ENCODE data around the gene TIAM1.

The TIAM1 gene

DNA sequence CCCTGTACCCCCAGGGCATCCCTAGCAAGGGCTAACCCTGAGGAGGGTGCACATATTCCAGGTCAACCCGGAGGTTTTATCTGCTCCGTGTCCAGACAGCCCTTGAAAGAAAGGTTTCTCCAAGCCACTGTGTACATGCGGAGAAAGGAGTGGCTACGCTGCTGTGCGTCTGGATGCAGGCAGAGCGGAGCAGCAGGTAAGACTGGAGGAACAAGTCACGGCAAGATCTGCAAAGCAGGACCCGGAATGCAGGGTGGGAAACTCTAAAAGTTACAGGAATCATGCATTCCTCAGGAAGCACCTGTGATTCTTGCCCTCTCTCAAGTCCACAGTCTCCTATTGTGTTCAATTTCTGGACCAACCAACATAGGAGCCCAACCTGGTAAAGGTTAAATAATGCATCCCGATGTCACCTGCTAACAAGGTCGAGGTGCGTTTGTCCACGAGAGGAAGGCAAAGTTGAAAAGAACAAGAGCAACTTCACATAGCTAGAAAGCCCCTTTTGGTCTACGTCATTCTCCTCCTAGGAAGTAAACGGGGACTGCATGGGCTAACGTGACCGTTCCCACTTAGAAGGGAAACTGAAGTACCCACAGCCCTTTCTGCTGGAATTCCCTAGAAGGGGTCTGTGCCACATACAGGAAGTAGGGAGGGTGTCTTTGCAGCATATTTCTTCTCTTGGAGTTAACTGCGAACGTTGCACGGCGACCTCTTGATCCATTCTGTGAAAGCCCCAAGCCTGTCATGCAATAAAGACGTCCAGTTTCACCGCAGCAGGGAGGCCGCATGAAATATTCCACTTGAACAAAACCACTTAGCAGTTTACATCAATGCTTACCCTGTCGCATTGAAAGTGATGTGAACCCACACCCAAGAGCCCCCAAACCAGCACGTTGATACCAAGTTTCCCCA lies 5.8 kb downstream of the TIAM1 start:
- no peak overlapping the region for H3K14ac ChIP-seq (ENCODE audit: low read length)
- H2AFZ ChIP-seq (ENCODE audit: low read length) = no peak overlapping the region
- no peak overlapping the region for H2AK5ac ChIP-seq (ENCODE audit: low read depth, low read length)
- DNase-seq (ENCODE audit: low spot score) = no peak
- no peak overlapping the region for H2BK120ac ChIP-seq (ENCODE audit: low read depth, low read length)
- no peak overlapping the region for H4K8ac ChIP-seq (ENCODE audit: low read depth, low read length)
- H3K4me3 ChIP-seq (ENCODE audit: low read length in 2 of 2) = no peak overlapping the region
- H2BK12ac ChIP-seq (ENCODE audit: low read length) = no peak overlapping the region
- H3K36me3 ChIP-seq (replicated peaks in 1 of 2; ENCODE audit: control insufficient read depth in 2 of 2, insufficient read depth in 2 of 2, low read length in 2 of 2) = peaks cover 3 to 13% of the 10 kb centered on the region in 2 donors
- no peaks in the 10 kb centered on the region for H3K27me3 ChIP-seq (ENCODE audit: control insufficient read depth in 3 of 3, insufficient read depth in 3 of 3, low read depth in 1 of 3, low read length in 3 of 3)
- H3K79me1 ChIP-seq (ENCODE audit: low read depth, low read length) = no peaks in the 10 kb centered on the region
- H3K23ac ChIP-seq (ENCODE audit: low read depth, low read length, poor library complexity) = no peak overlapping the region
- peaks cover 15 to 20% of the 10 kb centered on the region in 2 donors for H3K4me1 ChIP-seq (ENCODE audit: control insufficient read depth in 2 of 2, insufficient read depth in 1 of 2, low read depth in 1 of 2, low read length in 2 of 2)
- no peak overlapping the region for H3K27ac ChIP-seq (replicated peaks; ENCODE audit: low read length)
- H4K91ac ChIP-seq (ENCODE audit: low read depth, low read length, poor library complexity) = no peak overlapping the region
- no peak overlapping the region for H3K4ac ChIP-seq (ENCODE audit: low read length)
- no peak overlapping the region for H3K4me2 ChIP-seq (ENCODE audit: insufficient read depth, low read length, poor library complexity, severe bottlenecking)
- no peak overlapping the region for H2BK5ac ChIP-seq (ENCODE audit: low read length)
- no peaks in the 10 kb centered on the region for H3K9me3 ChIP-seq (replicated peaks in 1 of 2; ENCODE audit: control insufficient read depth in 2 of 2, insufficient read depth in 1 of 2, low read depth in 1 of 2, low read length in 2 of 2)
- H2BK15ac ChIP-seq (ENCODE audit: low read length) = no peak overlapping the region
- H3K9ac ChIP-seq (ENCODE audit: low read depth, low read length, poor library complexity) = no peak overlapping the region
- no peak overlapping the region for H3K18ac ChIP-seq (ENCODE audit: low read length)
- WGBS, 2 donors (ENCODE audit: extremely low coverage in 2 of 2, insufficient read length in 2 of 2, insufficient replicate concordance in 1 of 2) = no CpG with 5 or more reads among the region's 25 CpGs

DNA sequence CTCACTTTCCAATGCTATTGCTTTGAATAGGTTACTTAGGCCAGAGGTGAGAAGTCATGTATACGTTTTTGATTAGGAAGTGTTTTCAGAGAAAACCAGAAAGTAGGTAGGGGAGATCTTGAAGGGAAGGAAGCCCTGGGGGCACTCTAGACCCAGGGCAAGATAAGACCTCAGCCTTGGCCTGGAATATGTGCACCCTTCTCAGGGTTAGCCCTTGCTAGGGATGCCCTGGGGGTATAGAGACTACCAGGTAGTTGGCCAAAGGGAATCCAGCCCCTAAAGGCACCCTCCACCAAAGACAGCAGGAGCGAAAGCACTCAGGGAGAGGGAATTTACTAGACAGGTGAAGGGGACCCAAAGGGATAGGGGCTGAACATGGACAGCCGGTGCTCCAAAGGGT lies 7.0 kb downstream of the TIAM1 start:
- Histone ChIP-seq H3K18ac (ENCODE audit: low read length) (no peak overlapping the region), H3K36me3 (replicated peaks in 1 of 2; ENCODE audit: control insufficient read depth in 2 of 2, insufficient read depth in 2 of 2, low read length in 2 of 2) (peaks cover 3 to 13% of the 10 kb centered on the region in 2 donors), H2BK15ac (ENCODE audit: low read length) (no peak overlapping the region), H2AFZ (ENCODE audit: low read length) (no peak overlapping the region), H3K14ac (ENCODE audit: low read length) (no peak overlapping the region), H3K4ac (ENCODE audit: low read length) (no peak overlapping the region), H4K8ac (ENCODE audit: low read depth, low read length) (no peak overlapping the region), H2BK120ac (ENCODE audit: low read depth, low read length) (no peak overlapping the region), H3K4me1 (ENCODE audit: control insufficient read depth in 2 of 2, insufficient read depth in 1 of 2, low read depth in 1 of 2, low read length in 2 of 2) (peaks cover 15% of the 10 kb centered on the region in 2 donors), H3K79me1 (ENCODE audit: low read depth, low read length) (no peaks in the 10 kb centered on the region), H3K9me3 (replicated peaks in 1 of 2; ENCODE audit: control insufficient read depth in 2 of 2, insufficient read depth in 1 of 2, low read depth in 1 of 2, low read length in 2 of 2) (no peaks in the 10 kb centered on the region), H3K27me3 (ENCODE audit: control insufficient read depth in 3 of 3, insufficient read depth in 3 of 3, low read depth in 1 of 3, low read length in 3 of 3) (no peaks in the 10 kb centered on the region), H2BK5ac (ENCODE audit: low read length) (no peak overlapping the region), H2BK12ac (ENCODE audit: low read length) (no peak overlapping the region), H3K4me3 (ENCODE audit: low read length in 2 of 2) (no peak overlapping the region), H4K91ac (ENCODE audit: low read depth, low read length, poor library complexity) (no peak overlapping the region), H3K9ac (ENCODE audit: low read depth, low read length, poor library complexity) (no peak overlapping the region), H3K23ac (ENCODE audit: low read depth, low read length, poor library complexity) (no peak overlapping the region), H3K4me2 (ENCODE audit: insufficient read depth, low read length, poor library complexity, severe bottlenecking) (no peak overlapping the region), H2AK5ac (ENCODE audit: low read depth, low read length) (no peak overlapping the region), H3K27ac (replicated peaks; ENCODE audit: low read length) (no peak overlapping the region)
- DNase-seq (ENCODE audit: low spot score) = no peak
- no CpG with 5 or more reads among the region's 3 CpGs for WGBS, 2 donors (ENCODE audit: extremely low coverage in 2 of 2, insufficient read length in 2 of 2, insufficient replicate concordance in 1 of 2)

DNA sequence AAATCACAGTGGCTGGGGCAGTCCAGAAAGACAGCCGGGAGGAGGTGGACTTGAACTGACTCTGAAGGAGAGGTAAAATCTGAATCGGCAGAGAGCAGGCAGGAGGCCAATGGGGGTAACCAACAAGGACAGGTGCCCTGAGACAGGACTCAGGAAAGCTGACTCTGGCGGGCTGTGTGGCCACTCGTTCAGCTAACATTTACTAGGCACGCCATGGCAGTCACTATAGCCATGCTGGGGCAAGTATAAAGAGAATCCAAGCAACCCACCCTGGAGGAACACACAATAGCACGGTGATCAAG lies 7.4 kb downstream of the TIAM1 start:
- H2BK15ac ChIP-seq (ENCODE audit: low read length) = no peak overlapping the region

DNA sequence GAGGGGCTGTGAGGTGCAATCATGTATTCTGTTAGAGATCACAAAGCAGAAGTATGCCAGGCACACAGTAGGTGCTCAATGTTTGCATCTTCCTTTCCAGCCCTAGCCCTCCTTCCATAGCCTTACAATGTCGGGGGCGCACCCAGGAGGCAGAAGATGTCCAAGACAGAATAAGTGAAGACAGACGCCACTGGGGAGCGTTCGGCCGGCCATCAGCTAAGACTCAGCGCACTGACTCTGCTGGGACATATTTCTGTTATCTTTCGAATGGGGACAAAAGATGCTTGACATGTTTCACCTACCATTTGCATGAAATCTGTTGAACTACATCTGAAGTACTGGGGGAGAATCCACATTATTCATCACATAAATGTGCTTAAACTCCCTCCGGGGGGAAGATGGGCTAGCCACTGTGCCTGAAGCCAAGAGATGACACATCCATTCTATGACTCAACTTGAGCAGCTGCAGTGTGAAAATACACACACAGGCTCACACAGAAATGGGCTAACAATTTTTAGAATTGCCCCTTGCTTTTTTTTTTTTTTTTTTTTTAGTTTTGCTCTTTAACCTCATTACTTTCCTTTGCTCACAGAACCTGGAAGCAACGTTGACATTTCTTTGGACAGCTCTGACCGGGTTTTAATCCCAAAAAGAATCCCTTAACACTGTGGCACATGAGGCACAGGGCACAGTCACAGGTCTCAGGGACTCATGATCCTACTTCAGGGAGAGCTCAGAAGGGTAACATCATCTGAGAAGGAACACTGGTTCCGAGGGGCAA lies 7.9 kb downstream of the TIAM1 start:
- Histone ChIP-seq H2BK15ac (ENCODE audit: low read length) (no peak overlapping the region), H3K14ac (ENCODE audit: low read length) (no peak overlapping the region), H3K27me3 (ENCODE audit: control insufficient read depth in 3 of 3, insufficient read depth in 3 of 3, low read depth in 1 of 3, low read length in 3 of 3) (no peaks in the 10 kb centered on the region), H3K23ac (ENCODE audit: low read depth, low read length, poor library complexity) (no peak overlapping the region), H2BK12ac (ENCODE audit: low read length) (no peak overlapping the region), H3K27ac (replicated peaks; ENCODE audit: low read length) (no peak overlapping the region), H2AK5ac (ENCODE audit: low read depth, low read length) (no peak overlapping the region), H4K91ac (ENCODE audit: low read depth, low read length, poor library complexity) (no peak overlapping the region), H3K4me3 (ENCODE audit: low read length in 2 of 2) (no peak overlapping the region), H3K4me1 (ENCODE audit: control insufficient read depth in 2 of 2, insufficient read depth in 1 of 2, low read depth in 1 of 2, low read length in 2 of 2) (peaks cover 15% of the 10 kb centered on the region in 2 donors), H3K4me2 (ENCODE audit: insufficient read depth, low read length, poor library complexity, severe bottlenecking) (no peak overlapping the region), H3K9me3 (replicated peaks in 1 of 2; ENCODE audit: control insufficient read depth in 2 of 2, insufficient read depth in 1 of 2, low read depth in 1 of 2, low read length in 2 of 2) (peaks cover 3 to 5% of the 10 kb centered on the region in 2 donors), H4K8ac (ENCODE audit: low read depth, low read length) (no peak overlapping the region), H2AFZ (ENCODE audit: low read length) (no peak overlapping the region), H3K79me1 (ENCODE audit: low read depth, low read length) (no peaks in the 10 kb centered on the region), H3K4ac (ENCODE audit: low read length) (no peak overlapping the region), H3K18ac (ENCODE audit: low read length) (no peak overlapping the region), H2BK5ac (ENCODE audit: low read length) (no peak overlapping the region), H2BK120ac (ENCODE audit: low read depth, low read length) (no peak overlapping the region), H3K9ac (ENCODE audit: low read depth, low read length, poor library complexity) (no peak overlapping the region), H3K36me3 (replicated peaks in 1 of 2; ENCODE audit: control insufficient read depth in 2 of 2, insufficient read depth in 2 of 2, low read length in 2 of 2) (peaks cover 3 to 13% of the 10 kb centered on the region in 2 donors)
- DNase-seq (ENCODE audit: low spot score) = no peak
- WGBS, 2 donors (ENCODE audit: extremely low coverage in 2 of 2, insufficient read length in 2 of 2, insufficient replicate concordance in 1 of 2) = no CpG with 5 or more reads among the region's 12 CpGs

More for the DNA sequence above, 7.4 kb downstream of the TIAM1 start:
- no peak overlapping the region for H2BK12ac ChIP-seq (ENCODE audit: low read length)
- no peak overlapping the region for H4K91ac ChIP-seq (ENCODE audit: low read depth, low read length, poor library complexity)
- no peak overlapping the region for H3K27ac ChIP-seq (replicated peaks; ENCODE audit: low read length)
- no peak overlapping the region for H2BK120ac ChIP-seq (ENCODE audit: low read depth, low read length)
- no peak overlapping the region for H3K4ac ChIP-seq (ENCODE audit: low read length)
- no peak overlapping the region for H4K8ac ChIP-seq (ENCODE audit: low read depth, low read length)
- H3K79me1 ChIP-seq (ENCODE audit: low read depth, low read length) = no peaks in the 10 kb centered on the region
- no peak overlapping the region for H3K4me3 ChIP-seq (ENCODE audit: low read length in 2 of 2)
- no peak overlapping the region for H2AK5ac ChIP-seq (ENCODE audit: low read depth, low read length)
- H3K9ac ChIP-seq (ENCODE audit: low read depth, low read length, poor library complexity) = no peak overlapping the region
- peaks cover 3 to 13% of the 10 kb centered on the region in 2 donors for H3K36me3 ChIP-seq (replicated peaks in 1 of 2; ENCODE audit: control insufficient read depth in 2 of 2, insufficient read depth in 2 of 2, low read length in 2 of 2)
- H3K4me2 ChIP-seq (ENCODE audit: insufficient read depth, low read length, poor library complexity, severe bottlenecking) = no peak overlapping the region
- H3K23ac ChIP-seq (ENCODE audit: low read depth, low read length, poor library complexity) = no peak overlapping the region
- no peaks in the 10 kb centered on the region for H3K27me3 ChIP-seq (ENCODE audit: control insufficient read depth in 3 of 3, insufficient read depth in 3 of 3, low read depth in 1 of 3, low read length in 3 of 3)
- H3K14ac ChIP-seq (ENCODE audit: low read length) = no peak overlapping the region
- H3K4me1 ChIP-seq (ENCODE audit: control insufficient read depth in 2 of 2, insufficient read depth in 1 of 2, low read depth in 1 of 2, low read length in 2 of 2) = peaks cover 15% of the 10 kb centered on the region in 2 donors
- H2AFZ ChIP-seq (ENCODE audit: low read length) = no peak overlapping the region
- peaks cover 0 to under 1% of the 10 kb centered on the region in 2 donors for H3K9me3 ChIP-seq (replicated peaks in 1 of 2; ENCODE audit: control insufficient read depth in 2 of 2, insufficient read depth in 1 of 2, low read depth in 1 of 2, low read length in 2 of 2)
- no peak overlapping the region for H3K18ac ChIP-seq (ENCODE audit: low read length)
- no peak for DNase-seq (ENCODE audit: low spot score)
- no peak overlapping the region for H2BK5ac ChIP-seq (ENCODE audit: low read length)
- no CpG with 5 or more reads among the region's 6 CpGs for WGBS, 2 donors (ENCODE audit: extremely low coverage in 2 of 2, insufficient read length in 2 of 2, insufficient replicate concordance in 1 of 2)
